HG03571 (cell line): ENCODE data around the gene ENOPH1.
"Not testable (repeated sequence)": the region's sequence is repeated elsewhere in the genome, so short reads cannot be mapped to it uniquely, and the experiment has no call there.

Source experiments
- ATAC-seq: cut with Tn5 transposase; IDR thresholded peaks from one replicate; pipeline ENCODE4 v1.9.1; 2021; ENCODE audit not compliant: unreplicated experiment

Gene ENOPH1

DNA sequence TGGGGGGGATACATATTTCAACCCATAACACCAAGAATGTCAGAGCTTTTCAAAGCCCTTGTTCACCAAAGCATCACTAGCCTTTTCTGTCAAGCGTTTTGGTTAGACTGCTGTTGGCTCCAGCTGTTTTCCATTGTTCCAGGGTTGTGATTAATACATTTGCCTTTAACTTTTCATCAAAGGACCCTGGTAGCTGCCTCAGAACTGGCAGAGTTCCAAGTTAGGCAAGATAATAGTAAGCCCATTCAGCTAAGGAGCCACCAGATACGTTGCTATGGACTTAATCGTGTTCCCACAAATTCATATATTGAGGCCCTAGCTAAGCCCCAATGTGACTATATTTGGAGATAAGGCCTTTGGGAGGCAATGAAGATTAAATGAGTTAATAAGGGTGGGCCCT lies 37.1 kb downstream of the ENOPH1 start:
- no peak for ATAC-seq

DNA sequence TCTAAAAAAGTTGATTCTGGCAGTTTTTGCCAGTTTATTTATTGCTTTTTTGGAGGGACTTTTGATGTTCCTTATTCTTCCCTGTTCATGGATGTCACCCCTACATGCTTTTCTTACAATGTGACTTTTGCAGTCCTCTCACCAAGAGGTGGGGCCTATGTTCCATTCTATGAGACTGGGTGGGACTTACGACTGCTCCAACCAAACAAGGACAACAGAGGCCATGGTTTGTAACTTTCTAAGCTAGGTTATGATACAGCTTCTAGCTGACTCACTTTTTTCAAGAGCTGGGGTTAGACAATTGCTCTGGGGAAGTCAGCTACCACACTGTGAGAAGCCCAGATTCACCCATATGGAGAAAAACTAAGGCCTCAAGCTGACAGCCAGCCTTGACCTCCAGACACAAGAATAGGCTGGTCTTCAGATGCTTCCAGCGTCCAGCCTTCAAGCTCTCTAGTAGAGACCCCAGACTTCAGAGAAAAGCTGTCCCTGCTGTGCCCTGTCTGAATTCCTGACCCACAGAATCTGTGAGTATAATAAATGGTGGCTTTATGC lies 39.5 kb downstream of the ENOPH1 start:
- ATAC-seq = no peak

- not testable (repeated sequence) for ATAC-seq
These were observed 42.7 kb downstream of the ENOPH1 start for GRCh38 chr4:82473080-82473479.

DNA sequence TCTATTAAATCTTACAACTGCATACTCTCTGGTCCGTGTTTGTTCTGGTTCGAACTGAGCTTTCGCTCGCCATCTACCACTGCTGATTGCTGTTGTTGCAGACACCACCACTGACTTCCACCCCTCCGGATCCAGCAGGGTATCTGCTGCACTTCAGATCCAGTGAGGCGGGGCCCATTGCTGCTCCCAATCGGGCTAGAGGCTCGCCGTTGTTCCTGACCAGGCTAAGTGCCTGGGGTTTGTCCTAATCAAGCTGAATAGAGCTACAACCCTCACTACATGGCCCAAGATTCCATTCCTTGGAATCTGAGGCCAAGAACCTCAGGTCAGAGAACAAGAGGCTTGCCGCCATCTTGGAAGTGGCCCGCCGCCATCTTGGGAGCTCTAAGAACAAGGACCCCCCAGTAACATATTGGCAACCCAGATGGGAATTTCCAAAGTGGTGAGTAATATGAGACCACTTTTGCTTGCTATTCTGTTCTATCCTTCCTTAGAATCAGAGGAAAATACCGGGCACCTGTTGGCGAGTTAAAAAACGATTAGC lies 43.3 kb downstream of the ENOPH1 start:
- no peak for ATAC-seq

DNA sequence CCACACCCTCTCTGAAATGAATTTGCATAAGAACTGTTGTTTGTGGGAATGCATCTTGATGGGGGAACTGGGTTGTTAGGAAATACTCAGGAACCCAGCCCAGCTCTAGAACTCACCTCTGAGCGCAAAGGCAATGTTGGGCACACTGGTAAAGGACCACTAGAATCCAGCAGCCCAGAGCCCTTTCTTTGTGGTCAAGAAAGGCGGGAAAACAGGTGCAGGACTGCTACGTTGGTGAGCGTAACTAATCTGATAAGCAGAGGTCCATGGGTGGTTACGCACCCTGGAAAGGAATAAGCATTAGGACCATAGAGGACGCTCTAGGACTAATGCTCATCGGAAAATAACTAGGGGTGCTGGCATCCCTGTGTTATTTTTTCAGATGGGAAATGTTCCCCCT lies 45.5 kb downstream of the ENOPH1 start:
- ATAC-seq = not testable (repeated sequence)

DNA sequence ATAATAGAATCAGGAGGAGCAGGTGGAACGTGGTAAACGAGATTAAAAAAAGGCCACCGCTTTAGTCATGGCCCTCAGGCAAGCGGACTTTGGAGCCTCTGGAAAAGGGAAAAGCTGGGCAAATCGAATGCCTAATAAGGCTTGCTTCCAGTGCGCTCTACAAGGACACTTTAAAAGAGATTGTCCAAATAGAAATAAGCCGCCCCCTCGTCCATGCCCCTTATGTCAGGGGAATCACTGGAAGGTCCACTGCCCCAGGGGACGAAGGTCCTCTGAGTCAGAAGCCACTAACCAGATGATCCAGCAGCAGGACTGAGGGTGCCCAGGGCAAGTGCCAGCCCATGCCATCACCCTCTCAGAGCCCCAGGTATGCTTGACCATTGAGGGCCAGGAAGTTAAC lies 47.1 kb downstream of the ENOPH1 start:
- ATAC-seq = not testable (repeated sequence)

DNA sequence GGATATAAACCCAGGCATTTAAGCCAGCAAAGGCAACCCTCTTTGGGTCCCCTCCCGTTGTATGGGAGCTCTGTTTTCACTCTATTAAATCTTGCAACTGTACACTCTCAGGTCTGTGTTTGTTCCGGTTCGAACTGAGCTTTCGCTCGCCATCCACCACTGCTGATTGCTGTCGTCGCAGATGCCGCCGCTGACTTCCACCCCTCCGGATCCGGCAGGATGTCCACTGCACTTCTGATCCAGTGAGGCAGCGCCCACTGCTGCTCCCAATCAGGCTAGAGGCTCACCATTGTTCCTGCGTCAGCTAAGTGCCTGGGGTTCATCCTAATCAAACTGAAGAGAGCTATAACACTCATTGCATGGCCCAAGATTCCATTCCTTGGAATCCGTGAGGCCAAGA lies 49.2 kb downstream of the ENOPH1 start:
- no peak for ATAC-seq

- no peak for ATAC-seq
These were observed 50.5 kb downstream of the ENOPH1 start for GRCh38 chr4:82480771-82481505.

DNA sequence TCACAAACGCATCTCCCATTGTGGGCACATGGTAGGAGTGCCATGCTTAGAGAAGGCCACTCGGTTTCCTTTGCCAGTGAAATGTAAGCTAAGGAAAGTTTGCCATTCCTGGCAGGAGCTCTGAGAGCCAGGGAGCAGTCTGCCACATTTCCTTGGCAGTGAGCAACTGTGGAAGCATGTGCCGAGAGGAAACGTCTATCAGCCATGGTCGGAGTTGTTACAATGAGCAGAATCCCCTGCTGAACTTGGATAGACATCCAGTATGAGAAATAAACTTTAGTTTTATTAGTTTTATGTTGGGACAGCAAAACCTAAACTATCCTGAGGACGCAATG lies 51.1 kb downstream of the ENOPH1 start:
- ATAC-seq = no peak

DNA sequence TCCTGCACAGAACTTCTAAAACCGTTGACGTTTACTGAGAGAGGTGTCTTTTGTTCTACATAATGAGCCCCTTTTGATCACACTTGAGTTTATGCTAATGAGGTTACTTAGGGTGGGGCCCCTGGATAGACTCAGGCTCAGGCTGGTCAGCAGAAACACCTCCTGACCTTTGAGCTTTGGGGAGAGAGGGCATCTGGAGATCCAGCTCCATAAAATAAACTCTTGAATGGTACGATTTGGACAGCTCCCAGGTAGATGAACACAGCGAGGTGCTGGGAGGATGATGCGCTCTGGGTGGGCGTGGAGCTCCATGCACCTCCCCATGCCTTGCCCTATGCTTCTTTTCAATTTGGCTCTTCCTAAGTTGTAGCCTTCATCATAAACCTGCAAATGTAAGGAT lies 52.0 kb downstream of the ENOPH1 start:
- no peak for ATAC-seq

- no peak for ATAC-seq
These were observed 54.8 kb downstream of the ENOPH1 start for GRCh38 chr4:82484996-82485783.

DNA sequence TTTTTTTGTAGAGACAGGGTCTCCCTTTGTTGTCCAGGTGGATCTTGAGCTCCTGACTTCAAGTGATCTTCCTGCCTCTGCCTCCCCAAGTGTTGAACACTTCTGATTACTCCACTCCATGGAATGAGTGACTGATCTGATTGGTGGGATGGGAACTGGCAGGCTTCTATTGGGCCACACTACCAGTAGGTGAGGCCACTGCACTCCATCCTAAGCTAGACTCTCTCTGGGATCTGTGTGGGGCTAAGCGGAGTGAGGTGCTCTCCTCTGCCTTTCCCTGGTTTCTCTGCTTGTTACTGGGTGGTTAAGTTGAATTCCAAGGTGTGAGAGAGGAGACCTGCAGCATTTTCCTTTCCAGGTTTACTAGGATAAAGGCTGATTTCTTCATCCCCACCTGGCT lies 58.7 kb downstream of the ENOPH1 start:
- no peak for ATAC-seq

DNA sequence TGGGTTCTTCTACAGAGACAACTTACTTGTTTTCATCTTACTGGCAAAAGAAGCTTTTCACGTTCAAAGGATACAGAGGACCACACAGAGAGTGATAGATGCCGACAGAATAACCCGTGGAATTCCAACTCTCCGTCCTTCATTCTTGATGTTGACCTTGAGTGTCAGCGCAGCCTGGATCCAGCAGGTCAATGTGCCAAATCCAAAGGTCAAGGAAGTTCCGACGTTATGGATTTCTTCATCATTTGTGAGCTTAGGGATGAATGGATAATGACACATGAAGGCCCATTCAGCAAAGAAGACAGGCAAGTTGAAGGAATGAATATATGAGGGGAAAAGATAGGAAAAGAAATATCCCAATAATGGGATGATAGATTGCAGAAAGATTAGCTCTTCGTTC lies 59.6 kb downstream of the ENOPH1 start:
- no peak for ATAC-seq

- no peak for ATAC-seq
These were observed 61.0 kb downstream of the ENOPH1 start for GRCh38 chr4:82491251-82491960.

DNA sequence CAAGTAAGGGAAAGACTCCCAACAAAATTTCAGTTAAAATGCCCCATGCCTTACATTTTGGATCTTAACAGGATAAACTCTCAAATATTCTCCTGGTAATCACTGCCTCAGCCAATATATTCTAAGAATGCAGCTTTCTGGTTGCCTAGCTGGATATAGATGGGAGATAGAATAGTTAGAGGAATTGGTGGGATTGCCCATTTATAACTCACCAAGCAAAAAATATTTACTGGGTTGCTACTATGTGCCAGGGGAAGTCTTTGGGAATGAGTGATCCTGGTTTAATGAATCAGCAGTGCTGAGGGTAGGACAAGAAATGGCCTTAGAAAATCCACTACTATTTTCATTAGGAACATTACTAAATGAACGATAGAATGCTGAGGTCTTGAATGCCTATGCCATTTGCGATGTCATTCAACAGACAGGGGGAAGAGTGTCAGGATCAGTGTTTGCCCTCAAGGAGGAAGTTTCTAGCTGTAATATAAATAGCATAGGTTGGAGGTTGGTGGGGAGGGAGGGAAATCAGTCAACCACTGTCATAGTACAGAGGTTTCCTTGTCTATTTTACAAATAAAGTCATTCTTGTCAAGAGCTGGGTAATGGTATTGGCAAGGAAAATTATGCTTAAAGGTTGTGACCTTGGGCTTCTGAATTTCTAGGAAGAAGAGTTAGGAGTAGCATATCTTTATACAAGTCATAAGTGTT lies 63.5 kb downstream of the ENOPH1 start:
- no peak for ATAC-seq

DNA sequence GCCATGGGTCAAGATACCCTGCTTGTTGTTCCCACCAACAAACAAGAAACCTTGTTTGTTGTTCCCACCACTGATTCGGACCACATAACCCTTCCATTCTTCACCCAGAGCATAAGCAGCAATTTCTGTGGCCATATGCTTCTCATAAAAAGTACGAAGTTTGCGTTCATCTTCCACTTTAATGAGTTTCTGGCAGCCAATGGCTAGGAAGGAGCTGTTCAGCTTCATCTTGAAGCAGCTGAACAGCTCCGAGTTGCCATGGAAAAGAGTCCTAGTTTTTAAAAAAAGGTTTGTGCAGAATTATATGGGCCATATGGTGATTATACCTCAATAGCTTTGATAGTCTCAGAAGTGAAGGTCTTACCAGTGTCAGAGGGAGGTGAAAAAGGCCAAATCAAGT lies 65.3 kb downstream of the ENOPH1 start:
- no peak for ATAC-seq

GRCh38 chr4:82496349-82496748 lies 66.0 kb downstream of the ENOPH1 start:
- ATAC-seq = no peak

DNA sequence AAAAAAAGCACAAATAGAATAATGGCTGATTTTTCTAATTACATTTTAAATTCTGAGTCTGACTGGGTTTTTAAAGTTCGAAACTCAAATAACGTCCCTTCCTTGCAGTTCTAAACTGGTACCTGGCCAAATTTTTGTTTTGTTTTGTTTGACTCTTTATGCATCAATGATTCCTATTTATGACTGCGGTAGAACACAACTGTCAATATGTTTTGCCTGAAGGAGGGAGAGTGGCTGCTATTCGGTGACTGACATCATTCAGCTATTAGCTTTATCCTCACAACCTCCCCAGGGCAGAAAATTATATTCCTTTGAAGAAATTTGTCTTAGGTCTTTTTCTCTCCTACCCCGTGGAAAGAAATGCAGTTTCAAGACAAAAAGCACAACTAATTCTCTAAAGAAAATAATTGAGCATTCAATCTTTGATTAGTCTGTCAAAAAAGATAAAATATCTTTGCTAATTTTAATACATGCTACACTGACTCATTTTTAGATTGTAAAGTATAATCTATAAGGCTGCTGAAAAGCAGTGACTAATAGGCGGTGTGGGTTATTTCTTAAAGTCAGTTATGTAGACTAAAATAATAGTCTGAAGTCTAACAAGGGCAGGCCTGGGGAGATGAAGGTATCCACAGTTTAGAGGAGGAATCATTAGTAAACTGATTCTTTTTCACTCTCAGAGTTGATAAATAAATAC lies 69.5 kb downstream of the ENOPH1 start:
- no peak for ATAC-seq

GRCh38 chr4:82500435-82501153 lies 70.2 kb downstream of the ENOPH1 start:
- ATAC-seq = no peak

DNA sequence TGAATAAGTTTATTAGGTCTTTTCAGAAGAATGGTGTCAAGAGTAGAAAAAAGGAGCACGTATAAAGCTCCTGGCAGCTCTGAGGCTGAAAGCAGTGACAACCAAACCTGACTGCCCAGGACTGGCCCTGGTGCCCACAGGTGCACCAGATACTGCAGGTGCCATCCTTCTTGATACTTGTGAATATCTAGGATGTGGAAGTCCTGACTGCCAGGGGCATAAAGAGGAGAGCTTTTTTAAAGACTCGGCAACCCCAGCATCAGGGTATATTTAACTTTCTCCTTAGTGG lies 70.7 kb downstream of the ENOPH1 start:
- ATAC-seq = no peak
